GM12892 (cell line): ENCODE measurements around the gene CHML.

Experiments
- POLR2A ChIP-seq: IDR thresholded peaks from 2 replicates; pipeline ENCODE4 v1.6.1; 2011; ENCODE audit warnings: low read depth, low read length, control low read depth
- POLR2AphosphoS5 ChIP-seq: IDR thresholded peaks from 2 replicates; pipeline ENCODE4 v1.6.1; 2011; ENCODE audit warnings: low read depth, low read length, control low read depth

- no peak for TF ChIP-seq POLR2A
- no peak for TF ChIP-seq POLR2AphosphoS5
These were observed 4.1 kb upstream of the CHML start for GRCh38 chr1:241644259-241644658.
